ENCODE measurements around the gene PCDH19.
"Not testable (repeated sequence)": the region's sequence is repeated elsewhere in the genome, so short reads cannot be mapped to it uniquely, and the experiment has no call there.

Gene PCDH19, protein sequence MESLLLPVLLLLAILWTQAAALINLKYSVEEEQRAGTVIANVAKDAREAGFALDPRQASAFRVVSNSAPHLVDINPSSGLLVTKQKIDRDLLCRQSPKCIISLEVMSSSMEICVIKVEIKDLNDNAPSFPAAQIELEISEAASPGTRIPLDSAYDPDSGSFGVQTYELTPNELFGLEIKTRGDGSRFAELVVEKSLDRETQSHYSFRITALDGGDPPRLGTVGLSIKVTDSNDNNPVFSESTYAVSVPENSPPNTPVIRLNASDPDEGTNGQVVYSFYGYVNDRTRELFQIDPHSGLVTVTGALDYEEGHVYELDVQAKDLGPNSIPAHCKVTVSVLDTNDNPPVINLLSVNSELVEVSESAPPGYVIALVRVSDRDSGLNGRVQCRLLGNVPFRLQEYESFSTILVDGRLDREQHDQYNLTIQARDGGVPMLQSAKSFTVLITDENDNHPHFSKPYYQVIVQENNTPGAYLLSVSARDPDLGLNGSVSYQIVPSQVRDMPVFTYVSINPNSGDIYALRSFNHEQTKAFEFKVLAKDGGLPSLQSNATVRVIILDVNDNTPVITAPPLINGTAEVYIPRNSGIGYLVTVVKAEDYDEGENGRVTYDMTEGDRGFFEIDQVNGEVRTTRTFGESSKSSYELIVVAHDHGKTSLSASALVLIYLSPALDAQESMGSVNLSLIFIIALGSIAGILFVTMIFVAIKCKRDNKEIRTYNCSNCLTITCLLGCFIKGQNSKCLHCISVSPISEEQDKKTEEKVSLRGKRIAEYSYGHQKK (N-terminal part only)

GRCh38 chrX:100409610-100410590 lies at the start of gene PCDH19:
Gene PCDH19, minus strand, starts transcription at chrX:100410273. Its CDS starts 1,676 bp downstream, at chrX:100408597.
- Histone ChIP-seq H3K4me3 (ENCODE audit: low read length in 2 of 2) (peak within 1 kb of the TSS; percentile 53 to 65), H3K9ac (ENCODE audit: low read depth in 1 of 2, low read length in 2 of 2) (no peak within 1 kb of the TSS), H3K27me3 (ENCODE audit: control insufficient read depth in 2 of 2, insufficient read depth in 2 of 2, low read length in 2 of 2) (peaks cover 22 to 45% of the 10 kb centered on the region in 2 donors), H3K36me3 (ENCODE audit: control insufficient read depth in 2 of 2, insufficient read depth in 2 of 2, low read length in 2 of 2) (no peaks in the 10 kb centered on the region), H3K27ac (ENCODE audit: low read depth in 2 of 2, low read length in 2 of 2) (no peak within 1 kb of the TSS), H3K9me3 (ENCODE audit: control insufficient read depth in 2 of 2, low read length in 2 of 2) (peaks cover 0 to 3% of the 10 kb centered on the region in 2 donors), H3K4me1 (ENCODE audit: control insufficient read depth in 2 of 2, insufficient read depth in 2 of 2, low read length in 2 of 2) (peaks cover 0 to 3% of the 10 kb centered on the region in 2 donors)

DNA sequence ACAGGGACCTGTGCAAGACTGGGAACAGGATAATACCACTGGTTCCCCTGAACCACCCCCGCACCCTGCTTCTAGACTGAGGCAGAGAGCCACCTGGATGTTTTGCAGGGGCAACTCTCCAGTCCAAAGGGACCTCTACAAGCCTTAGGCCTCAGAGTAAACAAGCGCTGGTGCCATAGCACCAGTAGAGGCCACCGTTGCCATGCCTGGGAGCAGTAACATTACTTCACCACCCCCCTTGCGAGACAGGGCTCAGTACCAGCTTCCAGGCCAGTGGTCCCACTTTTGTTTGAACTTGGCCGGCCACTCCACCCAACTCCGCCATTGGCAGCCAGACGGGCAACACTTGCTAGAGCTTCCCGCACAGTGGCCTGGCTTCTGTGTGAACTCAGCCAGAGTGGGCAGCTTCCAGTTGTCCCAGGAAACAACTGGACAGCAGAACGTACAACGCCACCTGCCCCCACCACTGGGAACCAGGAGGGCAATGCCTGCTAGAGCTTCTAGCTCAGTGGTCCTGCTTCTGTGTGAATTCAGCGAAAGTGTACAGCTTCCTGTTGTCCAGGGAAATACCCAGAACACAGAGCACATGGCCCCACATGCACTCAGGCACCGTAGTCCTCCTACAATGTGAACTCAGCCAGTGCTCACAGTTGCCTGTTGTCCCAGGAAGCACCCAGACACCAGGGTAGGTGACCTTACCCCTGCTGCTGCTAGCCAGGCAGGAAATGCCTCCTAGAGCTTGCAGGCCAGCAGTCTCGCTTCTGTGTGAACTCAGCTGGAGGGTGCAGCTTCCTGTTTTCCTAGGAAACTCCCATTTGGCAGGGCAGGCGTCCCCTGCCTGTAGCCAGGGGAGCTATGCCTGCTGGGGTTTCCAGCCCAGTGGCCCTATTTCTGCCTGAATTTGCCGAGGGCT lies 39.9 kb upstream of the PCDH19 start:
- Histone ChIP-seq H3K4me3 (ENCODE audit: low read length in 2 of 2) (no peak overlapping the region), H3K27me3 (ENCODE audit: control insufficient read depth in 2 of 2, insufficient read depth in 2 of 2, low read length in 2 of 2) (peaks cover 2 to 8% of the 10 kb centered on the region in 2 donors), H3K9me3 (ENCODE audit: control insufficient read depth in 2 of 2, low read length in 2 of 2) (no peaks in the 10 kb centered on the region), H3K27ac (ENCODE audit: low read depth in 2 of 2, low read length in 2 of 2) (no peak overlapping the region), H3K4me1 (ENCODE audit: control insufficient read depth in 2 of 2, insufficient read depth in 2 of 2, low read length in 2 of 2) (no peaks in the 10 kb centered on the region), H3K9ac (ENCODE audit: low read depth in 1 of 2, low read length in 2 of 2) (no peak overlapping the region), H3K36me3 (ENCODE audit: control insufficient read depth in 2 of 2, insufficient read depth in 2 of 2, low read length in 2 of 2) (no peaks in the 10 kb centered on the region)

DNA sequence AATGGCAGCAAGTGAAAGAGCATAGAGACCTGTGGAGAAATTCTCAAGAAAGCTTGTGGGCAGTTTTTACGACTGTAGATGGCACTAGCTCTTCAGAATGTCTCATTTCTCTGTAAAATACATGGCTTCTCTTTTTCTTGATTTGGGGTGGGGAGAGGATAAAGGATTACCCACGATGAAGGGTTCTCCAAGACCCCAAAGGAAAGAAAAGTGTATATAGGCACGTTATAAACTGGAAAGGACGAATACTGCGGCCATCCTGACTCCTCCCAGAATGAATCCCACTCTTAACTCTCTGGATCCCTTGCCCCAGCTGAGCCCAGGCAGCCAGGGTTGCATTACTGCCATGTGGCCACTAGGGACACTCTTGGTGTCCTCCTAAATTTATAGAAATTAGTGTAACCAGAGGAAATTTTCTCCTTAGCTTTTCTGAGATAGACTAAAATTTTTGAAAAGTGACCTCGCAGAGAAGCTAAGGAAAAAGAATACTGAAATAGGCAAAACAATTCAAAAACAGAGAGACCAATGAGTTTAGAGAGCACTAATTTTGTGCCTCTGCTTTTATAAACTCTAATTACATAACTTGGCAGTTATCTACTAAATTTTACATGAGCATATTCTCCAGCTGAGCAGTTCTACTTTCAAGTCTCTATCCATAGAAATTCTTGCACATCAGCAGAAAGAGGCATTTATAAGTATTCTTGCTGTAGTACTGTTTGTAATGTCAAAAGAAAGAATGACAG lies 37.8 kb upstream of the PCDH19 start:
- Histone ChIP-seq H3K4me3 (ENCODE audit: low read length in 2 of 2) (no peak overlapping the region), H3K36me3 (ENCODE audit: control insufficient read depth in 2 of 2, insufficient read depth in 2 of 2, low read length in 2 of 2) (no peaks in the 10 kb centered on the region), H3K27ac (ENCODE audit: low read depth in 2 of 2, low read length in 2 of 2) (no peak overlapping the region), H3K4me1 (ENCODE audit: control insufficient read depth in 2 of 2, insufficient read depth in 2 of 2, low read length in 2 of 2) (no peaks in the 10 kb centered on the region), H3K9ac (ENCODE audit: low read depth in 1 of 2, low read length in 2 of 2) (no peak overlapping the region), H3K27me3 (ENCODE audit: control insufficient read depth in 2 of 2, insufficient read depth in 2 of 2, low read length in 2 of 2) (peaks cover 2 to 5% of the 10 kb centered on the region in 2 donors), H3K9me3 (ENCODE audit: control insufficient read depth in 2 of 2, low read length in 2 of 2) (no peaks in the 10 kb centered on the region)

DNA sequence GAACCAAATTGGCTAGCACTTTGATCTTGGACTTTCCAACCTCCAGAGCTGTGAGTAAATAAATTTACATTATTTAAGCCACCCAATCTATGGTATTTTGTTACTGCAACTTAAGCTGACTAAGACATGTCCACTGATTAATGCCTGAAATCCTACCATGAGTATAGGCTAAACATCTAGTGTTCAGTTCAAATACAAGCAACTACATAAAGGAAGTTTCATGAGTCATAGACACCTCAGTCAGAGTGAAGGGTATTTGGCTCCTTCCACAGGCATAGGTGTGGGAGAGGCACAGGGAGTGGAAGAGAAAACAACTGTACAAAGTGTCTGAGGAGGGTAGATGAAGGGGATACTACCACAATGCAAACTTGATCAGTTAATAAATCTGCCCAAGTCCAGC lies 35.5 kb upstream of the PCDH19 start:
- H3K27me3 ChIP-seq (ENCODE audit: control insufficient read depth in 2 of 2, insufficient read depth in 2 of 2, low read length in 2 of 2): peaks cover 2 to 5% of the 10 kb centered on the region in 2 donors
- no peak overlapping the region for H3K27ac ChIP-seq (ENCODE audit: low read depth in 2 of 2, low read length in 2 of 2)
- no peaks in the 10 kb centered on the region for H3K36me3 ChIP-seq (ENCODE audit: control insufficient read depth in 2 of 2, insufficient read depth in 2 of 2, low read length in 2 of 2)
- H3K4me1 ChIP-seq (ENCODE audit: control insufficient read depth in 2 of 2, insufficient read depth in 2 of 2, low read length in 2 of 2): no peaks in the 10 kb centered on the region
- H3K9ac ChIP-seq (ENCODE audit: low read depth in 1 of 2, low read length in 2 of 2): no peak overlapping the region
- no peak overlapping the region for H3K4me3 ChIP-seq (ENCODE audit: low read length in 2 of 2)
- no peaks in the 10 kb centered on the region for H3K9me3 ChIP-seq (ENCODE audit: control insufficient read depth in 2 of 2, low read length in 2 of 2)

- not testable (repeated sequence) for H3K9me3 ChIP-seq (ENCODE audit: control insufficient read depth in 2 of 2, low read length in 2 of 2); H3K27me3 ChIP-seq (ENCODE audit: control insufficient read depth in 2 of 2, insufficient read depth in 2 of 2, low read length in 2 of 2); H3K4me3 ChIP-seq (ENCODE audit: low read length in 2 of 2); H3K27ac ChIP-seq (ENCODE audit: low read depth in 2 of 2, low read length in 2 of 2); H3K36me3 ChIP-seq (ENCODE audit: control insufficient read depth in 2 of 2, insufficient read depth in 2 of 2, low read length in 2 of 2); H3K4me1 ChIP-seq (ENCODE audit: control insufficient read depth in 2 of 2, insufficient read depth in 2 of 2, low read length in 2 of 2); H3K9ac ChIP-seq (ENCODE audit: low read depth in 1 of 2, low read length in 2 of 2)
These were observed 31.2 kb upstream of the PCDH19 start for GRCh38 chrX:100441321-100441720.

DNA sequence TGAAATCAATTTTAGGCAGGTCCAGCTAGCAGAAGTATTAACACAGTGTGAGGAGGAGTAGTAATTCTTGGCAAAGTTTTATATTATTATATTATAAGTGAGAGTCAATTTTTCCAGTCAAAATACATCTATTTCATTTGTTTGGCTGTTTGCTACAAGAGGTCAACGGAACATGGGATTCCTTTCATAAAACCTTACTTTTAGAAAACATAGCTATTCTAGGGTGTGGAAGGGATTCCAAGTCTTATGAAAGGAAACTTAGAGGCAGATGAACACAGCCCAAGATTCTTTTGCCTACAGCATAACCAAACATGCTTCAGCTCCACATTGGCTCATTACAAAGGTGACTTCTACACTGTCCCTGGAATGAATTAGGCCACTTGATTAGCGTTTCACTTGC lies 29.9 kb upstream of the PCDH19 start:
- H3K9ac ChIP-seq (ENCODE audit: low read depth in 1 of 2, low read length in 2 of 2): no peak overlapping the region
- H3K27ac ChIP-seq (ENCODE audit: low read depth in 2 of 2, low read length in 2 of 2): no peak overlapping the region
- peaks cover 0 to 1% of the 10 kb centered on the region in 2 donors for H3K27me3 ChIP-seq (ENCODE audit: control insufficient read depth in 2 of 2, insufficient read depth in 2 of 2, low read length in 2 of 2)
- H3K9me3 ChIP-seq (ENCODE audit: control insufficient read depth in 2 of 2, low read length in 2 of 2): no peaks in the 10 kb centered on the region
- H3K4me1 ChIP-seq (ENCODE audit: control insufficient read depth in 2 of 2, insufficient read depth in 2 of 2, low read length in 2 of 2): no peaks in the 10 kb centered on the region
- H3K36me3 ChIP-seq (ENCODE audit: control insufficient read depth in 2 of 2, insufficient read depth in 2 of 2, low read length in 2 of 2): no peaks in the 10 kb centered on the region
- no peak overlapping the region for H3K4me3 ChIP-seq (ENCODE audit: low read length in 2 of 2)

DNA sequence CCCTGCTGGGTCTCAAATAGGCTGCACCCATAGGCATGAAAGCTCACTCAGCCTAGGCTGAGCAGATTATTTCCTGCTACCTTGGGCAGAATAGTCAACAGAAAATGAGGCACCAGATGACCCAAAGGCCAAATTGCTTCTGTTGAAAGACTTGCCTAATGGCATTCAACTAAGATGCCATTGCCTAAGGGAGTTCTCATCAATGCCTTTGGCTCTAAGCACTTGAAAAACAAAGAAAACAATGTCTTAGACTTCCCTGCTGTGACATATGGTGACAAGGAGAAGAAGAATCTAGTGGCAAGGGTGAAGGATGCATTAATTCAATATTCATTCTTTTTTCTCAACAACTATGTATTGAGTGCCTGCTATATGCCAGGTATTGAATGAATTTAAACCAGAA lies 25.7 kb upstream of the PCDH19 start:
- Histone ChIP-seq H3K27ac (ENCODE audit: low read depth in 2 of 2, low read length in 2 of 2) (no peak overlapping the region), H3K27me3 (ENCODE audit: control insufficient read depth in 2 of 2, insufficient read depth in 2 of 2, low read length in 2 of 2) (no peaks in the 10 kb centered on the region), H3K9me3 (ENCODE audit: control insufficient read depth in 2 of 2, low read length in 2 of 2) (no peaks in the 10 kb centered on the region), H3K36me3 (ENCODE audit: control insufficient read depth in 2 of 2, insufficient read depth in 2 of 2, low read length in 2 of 2) (no peaks in the 10 kb centered on the region), H3K9ac (ENCODE audit: low read depth in 1 of 2, low read length in 2 of 2) (no peak overlapping the region), H3K4me1 (ENCODE audit: control insufficient read depth in 2 of 2, insufficient read depth in 2 of 2, low read length in 2 of 2) (no peaks in the 10 kb centered on the region), H3K4me3 (ENCODE audit: low read length in 2 of 2) (no peak overlapping the region)

DNA sequence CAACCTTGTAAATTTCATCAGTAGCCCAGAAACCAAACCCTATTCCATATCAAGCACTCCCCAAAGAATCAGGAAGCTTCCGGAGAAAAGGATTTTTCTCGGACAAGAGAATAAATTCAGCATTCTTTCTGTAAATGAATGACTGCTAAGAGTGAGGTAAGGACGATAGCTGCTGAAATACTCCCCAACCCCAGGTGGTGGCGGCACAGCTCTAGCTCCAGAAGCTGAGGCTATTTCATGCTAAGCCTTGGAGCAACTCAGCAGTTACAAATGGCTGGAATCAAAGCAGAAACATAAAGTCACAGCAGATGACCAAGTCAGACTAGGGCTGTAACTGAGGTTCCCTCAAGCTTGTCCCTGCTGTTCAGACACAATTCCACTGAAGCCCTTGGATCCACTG lies 13.9 kb upstream of the PCDH19 start:
- H3K36me3 ChIP-seq (ENCODE audit: control insufficient read depth in 2 of 2, insufficient read depth in 2 of 2, low read length in 2 of 2): no peaks in the 10 kb centered on the region
- H3K4me3 ChIP-seq (ENCODE audit: low read length in 2 of 2): no peak overlapping the region
- H3K27me3 ChIP-seq (ENCODE audit: control insufficient read depth in 2 of 2, insufficient read depth in 2 of 2, low read length in 2 of 2): no peaks in the 10 kb centered on the region
- no peaks in the 10 kb centered on the region for H3K4me1 ChIP-seq (ENCODE audit: control insufficient read depth in 2 of 2, insufficient read depth in 2 of 2, low read length in 2 of 2)
- H3K27ac ChIP-seq (ENCODE audit: low read depth in 2 of 2, low read length in 2 of 2): no peak overlapping the region
- H3K9ac ChIP-seq (ENCODE audit: low read depth in 1 of 2, low read length in 2 of 2): no peak overlapping the region
- H3K9me3 ChIP-seq (ENCODE audit: control insufficient read depth in 2 of 2, low read length in 2 of 2): no peaks in the 10 kb centered on the region

Measured in mucosa of rectum (tissue), 2 donors.